Endodermal cell (in vitro differentiated cells): ENCODE data around the gene NUTM2E. TPM values are rescaled to one million over a fixed set of nuclear protein-coding genes. Genes with fewer than 3 reads are reported as not detected.
"Not testable (repeated sequence)": the region's sequence is repeated elsewhere in the genome, so short reads cannot be mapped to it uniquely, and the experiment has no call there.

Experiments used
- DNase-seq: peaks from one replicate; pipeline ENCODE4 v3.0.0-alpha.2; 2017
- H3K27ac ChIP-seq: 2 replicates; pipeline ENCODE4 v1.5.1; 2013; ENCODE audit warnings: mild to moderate bottlenecking, low read depth, low read length, moderate library complexity
- H3K27me3 ChIP-seq: 2 replicates; pipeline ENCODE4 v1.6.1; 2013; ENCODE audit warnings: mild to moderate bottlenecking, low read length, moderate library complexity; ENCODE audit not compliant: insufficient read depth, control insufficient read depth, poor library complexity, severe bottlenecking
- H3K36me3 ChIP-seq: 2 replicates; pipeline ENCODE4 v1.7.0; 2013; ENCODE audit warnings: mild to moderate bottlenecking, low read length, moderate library complexity; ENCODE audit not compliant: control insufficient read depth, insufficient read depth
- H3K4me1 ChIP-seq: one replicate; pipeline ENCODE4 v1.7.0; 2013; ENCODE audit warnings: low read length; ENCODE audit not compliant: control insufficient read depth, insufficient read depth
- H3K4me3 ChIP-seq: 2 replicates; pipeline ENCODE4 v1.5.1; 2013; ENCODE audit warnings: mild to moderate bottlenecking, low read length, moderate library complexity
- H3K9ac ChIP-seq: 2 replicates; pipeline ENCODE4 v1.6.1; 2013; ENCODE audit warnings: mild to moderate bottlenecking, low read length, moderate library complexity; ENCODE audit not compliant: poor library complexity, severe bottlenecking; ENCODE audit errors: extremely low read depth
- H3K9me3 ChIP-seq: 2 replicates; pipeline ENCODE4 v1.6.1; 2013; ENCODE audit warnings: mild to moderate bottlenecking, low read length, moderate library complexity; ENCODE audit not compliant: control insufficient read depth
- H3K27ac Mint-ChIP-seq: 2 replicates; pipeline ENCODE4 v1.8.0; 2020; ENCODE audit warnings: mixed read lengths
- H3K27me3 Mint-ChIP-seq: 2 replicates; pipeline ENCODE4 v1.8.0; 2021; ENCODE audit warnings: mild to moderate bottlenecking, mixed read lengths; ENCODE audit not compliant: insufficient read depth
- H3K36me3 Mint-ChIP-seq: 2 replicates; pipeline ENCODE4 v1.8.0; 2020; ENCODE audit warnings: low read depth, mixed read lengths
- H3K4me1 Mint-ChIP-seq: 2 replicates; pipeline ENCODE4 v1.8.0; 2020; ENCODE audit warnings: mixed read lengths
- H3K4me3 Mint-ChIP-seq: 2 replicates; pipeline ENCODE4 v1.8.0; 2020; ENCODE audit warnings: mild to moderate bottlenecking, moderate library complexity, mixed read lengths
- H3K9me3 Mint-ChIP-seq: 2 replicates; pipeline ENCODE4 v1.8.0; 2020; ENCODE audit warnings: mild to moderate bottlenecking, mixed read lengths
- CTCF ChIP-seq: fragments of 200-600 bp; sonication (generic); conservative IDR thresholded peaks from 2 replicates; pipeline ENCODE4 v1.5.0; 2021; ENCODE audit warnings: antibody characterized with exemption, mild to moderate bottlenecking
- WGBS, 2 experiments: methylation state at CpG; one replicate each; pipeline versions ENCODE4 v1.1.5 to v1.1.7; 2013; ENCODE audit warnings: missing lambda C conversion rate in 2 of 2, mixed read lengths in 1 of 2; ENCODE audit not compliant: insufficient coverage in 1 of 2, insufficient read length in 1 of 2; 5-methylcytosine and 5-hydroxymethylcytosine counted together
- total RNA-seq, 2 donors: library from RNA; stranded (reverse); fragmentation: NEBNext Ultra II Directional in 1 of 2; extraction: Animal tissue kit (Norgen Biotek cat#: 25700) in 1 of 2; gene quantifications; 2 replicates in 1 of 2; 3 replicates in 1 of 2; pipeline ENCODE4 v1.2.1, GENCODE V29; 2021

Gene NUTM2E
- total RNA-seq, 2 donors from 2014 or later, result 0.35 TPM; not detected in 1

- H3K9me3 ChIP-seq, H3K4me3 Mint-ChIP-seq, H3K4me1 Mint-ChIP-seq, H3K27me3 ChIP-seq, H3K4me3 ChIP-seq, H3K27me3 Mint-ChIP-seq, H3K9me3 Mint-ChIP-seq, H3K27ac Mint-ChIP-seq, H3K4me1 ChIP-seq, H3K36me3 ChIP-seq, H3K9ac ChIP-seq, H3K27ac ChIP-seq, H3K36me3 Mint-ChIP-seq, DNase-seq: not testable (repeated sequence)
- whole genome bisulfite sequencing, 2 experiments, result 78% methylated on average over 1 of the region's 8 CpGs; no CpG with 5 or more reads in 1 of the 2 experiments
Measured at GRCh38 chr10:79853191-79853854, 26.8 kb downstream of the NUTM2E start.

DNA sequence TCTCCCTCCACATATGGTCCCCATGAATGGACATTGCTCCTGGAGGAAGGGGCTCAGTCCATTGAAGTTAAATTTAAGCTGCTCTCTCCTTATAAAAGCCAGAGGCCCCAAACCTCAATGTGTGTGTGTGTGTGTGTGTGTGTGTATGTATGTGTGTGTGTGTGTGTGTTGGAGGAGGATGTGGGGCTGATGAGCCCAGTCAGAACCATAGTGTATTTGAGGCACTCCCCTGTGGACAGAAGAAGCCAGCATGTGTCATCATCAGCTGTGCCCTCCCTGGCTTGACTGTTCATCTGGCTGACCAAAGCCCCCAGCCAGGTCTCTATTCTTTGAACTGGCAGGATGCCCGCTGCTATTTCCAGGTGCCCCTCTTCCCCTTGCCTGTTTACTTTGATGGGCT lies 35.7 kb downstream of the NUTM2E start:
- H3K27ac ChIP-seq, H3K27me3 ChIP-seq, H3K27me3 Mint-ChIP-seq, DNase-seq, H3K4me3 Mint-ChIP-seq, H3K27ac Mint-ChIP-seq, H3K4me1 ChIP-seq, H3K9me3 ChIP-seq, H3K4me1 Mint-ChIP-seq, H3K4me3 ChIP-seq, H3K36me3 Mint-ChIP-seq, H3K36me3 ChIP-seq, H3K9me3 Mint-ChIP-seq, H3K9ac ChIP-seq: not testable (repeated sequence)
- WGBS, 2 experiments, result no CpG with 5 or more reads among the region's 1 CpG

DNA sequence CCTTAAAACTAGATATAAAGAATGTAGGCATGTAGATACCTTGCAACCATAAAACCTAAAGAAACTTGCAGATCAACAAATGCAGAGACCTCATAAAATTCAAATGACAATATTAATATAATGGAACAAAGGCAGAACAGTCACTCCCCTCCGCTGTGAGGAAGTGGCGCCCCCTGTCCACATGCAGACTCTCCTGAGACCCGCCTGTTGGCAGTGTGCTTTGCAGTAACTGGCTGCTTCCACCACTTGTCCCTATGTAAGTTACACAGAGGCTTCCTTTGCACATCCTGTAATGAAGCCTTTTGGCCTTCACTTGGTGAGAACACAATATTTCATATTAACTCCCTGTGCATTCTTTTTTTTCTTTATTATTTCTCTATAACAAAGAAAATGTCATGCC lies 36.3 kb downstream of the NUTM2E start:
- H3K4me3 ChIP-seq, H3K27ac Mint-ChIP-seq, H3K9me3 Mint-ChIP-seq, H3K9ac ChIP-seq, H3K4me1 ChIP-seq, H3K36me3 Mint-ChIP-seq, H3K27me3 ChIP-seq, H3K4me3 Mint-ChIP-seq, H3K27ac ChIP-seq, H3K36me3 ChIP-seq, H3K4me1 Mint-ChIP-seq, H3K9me3 ChIP-seq, H3K27me3 Mint-ChIP-seq: not testable (repeated sequence)
- TF ChIP-seq CTCF, result peak; percentile 58
- no CpG with 5 or more reads among the region's 3 CpGs for WGBS, 2 experiments
- DNase-seq, result peak; percentile 39

DNA sequence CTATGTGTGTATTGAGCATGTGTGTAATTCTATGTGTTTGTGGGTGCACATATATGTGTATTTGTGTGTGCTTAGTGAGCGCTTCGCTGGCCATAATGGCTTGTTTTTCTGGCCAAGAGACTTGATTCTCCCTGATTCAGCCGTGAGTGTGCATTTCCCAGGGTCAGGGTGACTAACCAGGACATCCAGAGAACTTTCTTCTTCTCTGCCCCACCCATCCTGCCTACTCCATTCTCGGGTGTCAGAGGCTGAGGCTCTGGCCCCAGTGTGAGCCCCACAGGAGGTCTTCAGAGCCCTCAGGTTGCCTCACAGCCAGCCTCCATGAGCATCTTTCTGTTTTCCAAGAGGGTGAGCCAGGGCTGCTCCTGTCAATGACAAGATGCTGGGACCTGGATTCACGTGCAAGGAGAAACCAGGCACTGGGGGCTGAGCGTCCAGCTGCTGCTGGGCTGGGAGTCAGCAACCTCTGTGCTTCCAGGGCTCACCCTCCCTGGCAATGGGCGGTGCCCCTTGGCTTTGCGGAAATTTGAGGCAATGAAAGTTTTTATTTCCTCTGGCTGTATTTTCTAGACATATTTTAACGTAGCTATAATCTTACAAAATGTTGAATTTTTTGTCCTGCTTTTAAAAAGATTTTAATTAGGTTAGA lies 40.5 kb downstream of the NUTM2E start:
- H3K27ac Mint-ChIP-seq, H3K4me1 Mint-ChIP-seq, H3K27ac ChIP-seq, H3K27me3 Mint-ChIP-seq, H3K27me3 ChIP-seq, H3K4me1 ChIP-seq, H3K4me3 ChIP-seq, H3K36me3 Mint-ChIP-seq, H3K4me3 Mint-ChIP-seq, H3K9me3 ChIP-seq, H3K36me3 ChIP-seq, H3K9ac ChIP-seq, DNase-seq, H3K9me3 Mint-ChIP-seq: not testable (repeated sequence)
- WGBS, 2 experiments, result 100% methylated on average over 1 to 3 of the region's 9 CpGs

GRCh38 chr10:79868023-79868422 lies 41.5 kb downstream of the NUTM2E start:
- H3K4me1 Mint-ChIP-seq, DNase-seq, H3K9me3 ChIP-seq, H3K9ac ChIP-seq, H3K4me3 Mint-ChIP-seq, H3K9me3 Mint-ChIP-seq, H3K4me3 ChIP-seq, H3K4me1 ChIP-seq, H3K36me3 Mint-ChIP-seq, H3K27me3 Mint-ChIP-seq, H3K27ac Mint-ChIP-seq, H3K27me3 ChIP-seq, H3K36me3 ChIP-seq, H3K27ac ChIP-seq: not testable (repeated sequence)
- 86% methylated on average over 4 of the region's 7 CpGs; no CpG with 5 or more reads in 1 of the 2 experiments for WGBS, 2 experiments

GRCh38 chr10:79869439-79870097 lies 43.0 kb downstream of the NUTM2E start:
- WGBS, 2 experiments, result 88 to 100% methylated on average over 1 to 4 of the region's 5 CpGs
- H3K9me3 Mint-ChIP-seq, H3K36me3 ChIP-seq, DNase-seq, H3K27ac ChIP-seq, H3K4me3 Mint-ChIP-seq, H3K27me3 ChIP-seq, H3K27ac Mint-ChIP-seq, H3K9ac ChIP-seq, H3K4me1 Mint-ChIP-seq, H3K27me3 Mint-ChIP-seq, H3K36me3 Mint-ChIP-seq, H3K4me3 ChIP-seq, H3K9me3 ChIP-seq, H3K4me1 ChIP-seq: not testable (repeated sequence)
